ENCODE data around the gene FAM209B.
"Not testable (repeated sequence)": the region's sequence is repeated elsewhere in the genome, so short reads cannot be mapped to it uniquely, and the experiment has no call there.

FAM209B gene

DNA sequence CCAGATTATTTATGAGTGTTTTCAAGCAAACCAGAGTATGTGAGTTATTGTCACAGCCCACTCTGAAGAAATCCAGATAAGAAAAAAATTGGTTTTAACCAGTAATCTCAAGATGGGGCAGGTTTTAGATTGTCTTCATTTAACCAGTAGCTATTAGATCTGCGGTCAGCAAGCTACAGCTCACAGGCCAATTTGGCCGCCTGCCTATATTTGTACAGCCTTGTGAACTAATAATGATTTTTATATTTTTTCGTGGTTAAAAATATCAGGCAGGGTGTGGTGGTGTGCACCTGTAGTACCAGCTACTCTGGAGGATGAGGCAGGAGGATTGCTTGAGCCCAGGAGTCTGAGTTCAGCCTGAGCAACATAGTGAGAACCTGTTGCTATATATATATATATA lies 5.0 kb downstream of the FAM209B start:
- DNase-seq (ENCODE audit: low read depth in 3 of 3, low spot score in 1 of 3) = no peak

- no peak for DNase-seq (ENCODE audit: low read depth in 3 of 3, low spot score in 1 of 3)
These were observed 7.4 kb downstream of the FAM209B start for GRCh38 chr20:56540415-56540814.

DNA sequence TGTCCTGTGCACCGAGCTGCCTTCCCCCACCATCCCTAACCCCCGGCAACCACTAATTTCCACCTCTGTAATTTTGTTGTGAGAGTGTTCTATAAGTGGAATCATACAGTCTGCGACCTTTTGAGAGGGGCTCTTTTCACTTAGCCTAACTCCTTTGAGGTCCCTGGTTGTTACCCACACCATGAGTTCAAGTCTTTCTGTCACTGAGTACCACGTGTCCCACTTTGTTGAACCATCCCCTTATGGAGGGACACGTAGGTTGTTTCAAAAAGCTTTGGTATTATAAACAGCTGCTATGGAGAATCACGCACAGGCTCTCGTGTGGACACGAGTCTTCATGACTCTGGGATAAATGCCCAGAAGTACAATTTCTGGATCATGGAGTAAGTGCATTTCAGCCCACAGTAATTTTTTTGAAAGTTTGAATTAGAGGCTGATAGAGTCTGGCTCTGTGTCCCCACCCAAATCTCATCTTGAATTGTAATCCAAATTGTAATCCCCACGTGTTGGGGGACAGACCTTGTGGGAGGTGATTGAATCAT lies 9.5 kb downstream of the FAM209B start:
- DNase-seq (ENCODE audit: low read depth in 3 of 3, low spot score in 1 of 3) = no peak

DNA sequence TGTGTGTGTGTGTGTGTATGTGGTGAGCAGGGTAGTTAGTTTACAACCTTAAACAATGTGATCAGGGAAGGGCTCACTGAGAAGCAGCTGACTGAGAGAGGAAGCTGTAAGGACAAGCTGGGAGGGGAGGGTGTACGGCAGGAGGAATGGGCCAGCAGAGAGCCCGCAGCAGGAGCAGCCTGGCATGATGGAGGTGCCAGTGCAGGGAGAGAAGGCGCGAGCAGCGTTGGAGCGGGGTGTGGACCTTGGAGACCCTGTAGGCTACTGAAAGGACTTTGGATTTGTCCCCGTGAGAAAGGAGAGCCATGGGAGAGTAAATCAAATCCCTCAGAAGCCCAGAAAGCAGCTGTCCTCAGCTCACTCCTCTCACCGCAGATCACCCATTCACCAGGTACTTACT lies 18.5 kb downstream of the FAM209B start:
- no peak for DNase-seq (ENCODE audit: low read depth in 3 of 3, low spot score in 1 of 3)

DNA sequence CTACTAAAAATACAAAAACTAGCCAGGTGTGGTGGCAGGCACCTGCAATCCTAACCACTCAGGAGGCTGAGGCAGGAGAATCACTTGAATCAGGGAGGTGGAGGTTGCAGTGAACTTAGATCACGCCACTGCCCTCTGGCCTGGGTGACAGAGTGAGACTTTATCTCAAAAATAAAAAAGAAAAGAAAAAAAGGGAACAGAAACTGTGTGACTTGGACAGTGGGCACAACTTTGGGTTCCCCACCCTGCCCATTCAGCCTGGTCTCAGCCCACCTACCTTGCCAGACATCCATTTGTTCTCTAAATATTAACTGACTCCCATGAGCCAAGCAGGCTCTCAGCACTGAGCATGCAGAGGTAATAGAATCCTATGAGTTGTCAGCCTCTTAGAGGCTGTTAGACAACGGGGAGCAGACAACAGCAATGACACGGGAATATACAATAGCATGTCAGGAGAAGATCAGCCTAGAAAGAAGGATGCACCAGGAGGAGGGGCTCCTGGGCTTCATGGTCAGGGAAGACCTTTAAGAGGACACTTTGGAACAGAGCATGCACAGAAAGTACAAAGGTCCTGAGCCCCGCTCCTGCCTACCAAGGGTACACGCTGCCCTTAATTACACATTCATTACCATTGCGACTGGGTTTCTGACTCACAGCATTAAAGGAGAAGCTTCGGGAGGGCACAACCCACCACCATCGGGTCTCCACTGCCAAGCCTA lies 20.0 kb downstream of the FAM209B start:
- DNase-seq (ENCODE audit: low read depth in 3 of 3, low spot score in 1 of 3) = no peak

GRCh38 chr20:56554869-56555268 lies 21.8 kb downstream of the FAM209B start:
- DNase-seq (ENCODE audit: low read depth in 3 of 3, low spot score in 1 of 3) = no peak

DNA sequence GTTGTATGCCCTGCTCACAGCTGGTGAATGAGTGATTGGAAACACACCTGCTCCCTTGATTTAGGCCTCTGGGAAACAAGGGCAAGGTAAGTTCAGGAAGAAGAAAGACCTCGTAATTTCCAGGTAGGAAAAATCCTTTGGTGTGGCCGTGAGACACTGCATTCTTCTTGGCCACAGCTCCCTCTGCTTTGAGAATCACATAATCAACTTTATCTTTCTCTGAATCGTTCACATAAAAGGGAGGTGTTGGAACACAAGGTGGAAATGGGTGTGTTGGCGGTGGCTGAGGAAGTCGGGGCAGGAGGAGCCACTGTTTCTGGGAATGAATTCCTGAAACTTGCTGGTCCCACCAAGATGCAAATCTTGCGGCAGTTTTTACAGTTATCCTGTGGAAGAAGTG lies 25.9 kb downstream of the FAM209B start:
- no peak for DNase-seq (ENCODE audit: low read depth in 3 of 3, low spot score in 1 of 3)

DNA sequence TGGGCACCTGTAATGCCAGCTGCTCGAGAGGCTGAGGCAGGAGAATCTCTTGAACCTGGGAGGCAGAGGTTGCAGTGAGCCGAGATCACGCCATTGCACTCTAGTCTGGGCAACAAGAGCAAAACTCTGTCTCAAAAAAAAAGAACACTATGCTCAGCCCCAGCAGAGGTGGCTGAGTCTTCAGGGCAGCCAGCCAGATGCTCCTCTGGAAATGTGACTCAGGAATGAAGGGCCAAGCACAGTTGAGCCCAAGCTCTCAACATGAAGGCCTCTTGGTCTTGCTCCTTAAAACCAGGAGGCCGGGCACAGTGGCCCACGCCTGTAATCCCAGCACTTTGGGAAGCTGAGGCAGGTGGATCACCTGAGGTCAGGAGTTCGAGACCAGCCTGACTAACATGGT lies 31.5 kb downstream of the FAM209B start:
- not testable (repeated sequence) for DNase-seq (ENCODE audit: low read depth in 3 of 3, low spot score in 1 of 3)

- no peak for DNase-seq (ENCODE audit: low read depth in 3 of 3, low spot score in 1 of 3)
These were observed 32.5 kb downstream of the FAM209B start for GRCh38 chr20:56565511-56565910.

DNA sequence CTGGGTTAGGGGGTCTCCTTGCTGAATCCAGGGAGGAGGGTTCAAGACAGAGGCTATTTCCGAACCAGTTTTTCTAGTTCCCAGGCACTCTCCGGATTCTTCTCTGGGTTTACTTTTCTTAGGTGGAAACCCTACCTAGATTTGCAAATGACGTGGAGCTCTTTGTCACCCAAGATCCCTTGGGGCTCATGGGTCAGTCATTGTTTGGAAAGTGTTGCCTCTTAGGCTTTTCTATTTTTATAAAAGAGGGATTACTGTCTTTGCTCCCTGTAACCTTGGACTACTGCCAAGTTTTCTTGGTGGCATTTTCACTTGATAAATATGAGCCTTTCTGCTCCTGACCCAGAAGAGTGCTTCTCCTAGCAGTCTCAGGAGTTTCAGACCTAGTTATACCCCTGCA lies 33.6 kb downstream of the FAM209B start:
- DNase-seq (ENCODE audit: low read depth in 3 of 3, low spot score in 1 of 3) = no peak

DNA sequence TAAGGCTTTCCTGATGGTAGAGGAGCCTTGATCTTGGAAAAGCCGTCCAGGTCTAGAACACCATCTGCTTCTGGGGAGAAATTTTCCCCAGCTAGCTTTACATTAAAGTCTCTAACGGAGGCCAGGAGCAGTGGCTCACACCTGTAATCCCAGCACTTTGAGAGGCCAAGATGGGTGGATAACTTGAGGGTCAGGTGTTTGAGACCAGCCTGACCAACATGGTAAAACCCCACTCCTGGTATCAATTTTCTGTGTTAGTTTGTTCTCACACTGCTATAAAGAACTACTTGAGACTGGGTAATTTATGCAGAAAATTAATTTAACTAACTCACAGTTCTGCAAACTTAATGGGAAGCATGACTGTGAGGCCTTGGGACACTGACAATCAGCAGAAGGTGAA lies 37.8 kb downstream of the FAM209B start:
- DNase-seq (ENCODE audit: low read depth in 3 of 3, low spot score in 1 of 3) = no peak

DNA sequence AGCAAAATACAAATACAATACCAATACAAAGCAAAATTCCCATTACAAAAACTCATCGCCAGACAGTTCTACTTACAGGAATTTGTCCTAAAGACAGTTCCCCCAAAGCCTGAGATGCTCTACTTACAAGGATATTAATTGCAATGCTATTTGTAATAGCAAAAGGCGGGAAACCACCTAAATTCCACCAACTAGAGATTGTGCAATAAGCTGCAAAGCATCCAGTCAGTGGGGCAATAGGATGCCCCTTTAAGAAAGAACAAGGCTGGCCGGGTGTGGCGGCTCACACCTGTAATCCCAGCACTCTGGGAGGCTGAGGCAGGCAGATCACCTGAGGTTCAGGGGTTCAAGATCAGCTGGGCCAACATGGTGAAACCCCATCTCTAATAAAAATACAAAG lies 39.1 kb downstream of the FAM209B start:
- DNase-seq (ENCODE audit: low read depth in 3 of 3, low spot score in 1 of 3) = no peak

- DNase-seq (ENCODE audit: low read depth in 3 of 3, low spot score in 1 of 3) = no peak
These were observed 40.9 kb downstream of the FAM209B start for GRCh38 chr20:56573986-56574385.

- no peak for DNase-seq (ENCODE audit: low read depth in 3 of 3, low spot score in 1 of 3)
These were observed 41.6 kb downstream of the FAM209B start for GRCh38 chr20:56574531-56575142.

- no peak for DNase-seq (ENCODE audit: low read depth in 3 of 3, low spot score in 1 of 3)
These were observed 42.1 kb downstream of the FAM209B start for GRCh38 chr20:56575157-56575556.

DNA sequence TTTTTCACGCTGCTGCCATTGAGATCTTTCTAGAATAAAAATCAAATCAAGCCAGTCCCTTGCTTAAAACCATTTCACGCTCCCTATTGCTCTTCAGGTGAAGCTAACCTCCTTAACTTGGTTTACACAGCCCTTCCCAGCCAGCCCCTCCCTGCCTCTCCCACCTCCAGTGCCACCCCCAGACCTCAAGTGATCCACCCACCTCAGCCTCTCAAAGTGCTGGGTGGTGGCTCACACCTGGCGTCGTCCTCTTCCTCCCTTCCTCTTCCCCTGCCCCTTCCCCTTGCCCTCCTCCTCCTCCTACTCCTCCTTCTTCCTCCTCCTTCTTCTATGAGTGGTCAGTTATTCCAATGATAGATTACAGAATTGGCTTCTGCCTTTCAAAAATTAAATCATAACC lies 42.9 kb downstream of the FAM209B start:
- no peak for DNase-seq (ENCODE audit: low read depth in 3 of 3, low spot score in 1 of 3)

DNA sequence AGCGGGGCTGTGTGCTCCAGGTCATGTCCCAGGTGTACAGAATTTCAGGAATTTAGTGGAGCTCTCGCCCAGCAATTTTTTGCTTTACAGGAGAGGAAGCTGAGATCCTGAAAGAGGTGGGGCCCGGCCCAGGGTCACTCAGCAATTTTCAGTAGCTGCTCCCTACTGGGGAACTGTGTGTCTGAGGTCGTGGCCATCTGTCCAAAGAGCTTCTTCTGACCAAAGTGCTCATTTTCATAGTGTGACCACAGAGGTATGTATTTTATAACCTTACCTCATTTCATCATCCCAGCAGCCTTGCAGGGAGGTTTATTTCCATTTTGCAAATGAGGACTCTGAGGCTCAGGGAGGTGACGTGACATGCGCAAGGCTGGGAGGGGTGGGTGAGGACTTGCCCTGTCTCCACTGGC lies 46.3 kb downstream of the FAM209B start:
- DNase-seq (ENCODE audit: low read depth in 3 of 3, low spot score in 1 of 3) = no peak

DNA sequence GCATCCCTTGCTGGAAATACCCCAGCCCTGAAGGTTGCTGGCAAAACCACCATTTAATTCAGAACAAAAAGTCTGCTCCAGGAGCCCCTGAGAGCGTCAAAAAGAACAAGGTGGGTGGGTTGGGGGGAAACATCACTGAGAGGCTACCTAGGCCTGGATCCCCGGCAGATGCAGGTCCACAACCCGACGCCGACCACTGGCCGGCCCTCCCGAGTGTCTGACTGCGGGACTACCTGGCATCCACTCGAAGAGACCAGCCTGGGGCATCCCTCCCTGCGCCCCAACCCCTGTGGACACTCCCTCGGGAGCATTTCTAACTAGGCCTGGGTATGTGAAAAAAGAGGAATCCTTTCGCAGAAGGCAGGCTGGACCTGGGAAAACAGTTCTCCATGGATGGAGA lies 47.2 kb downstream of the FAM209B start:
- no peak for DNase-seq (ENCODE audit: low read depth in 3 of 3, low spot score in 1 of 3)

- no peak for DNase-seq (ENCODE audit: low read depth in 3 of 3, low spot score in 1 of 3)
These were observed 48.7 kb downstream of the FAM209B start for GRCh38 chr20:56581701-56582100.

GRCh38 chr20:56582542-56582941 lies 49.5 kb downstream of the FAM209B start:
- DNase-seq (ENCODE audit: low read depth in 3 of 3, low spot score in 1 of 3) = no peak

DNA sequence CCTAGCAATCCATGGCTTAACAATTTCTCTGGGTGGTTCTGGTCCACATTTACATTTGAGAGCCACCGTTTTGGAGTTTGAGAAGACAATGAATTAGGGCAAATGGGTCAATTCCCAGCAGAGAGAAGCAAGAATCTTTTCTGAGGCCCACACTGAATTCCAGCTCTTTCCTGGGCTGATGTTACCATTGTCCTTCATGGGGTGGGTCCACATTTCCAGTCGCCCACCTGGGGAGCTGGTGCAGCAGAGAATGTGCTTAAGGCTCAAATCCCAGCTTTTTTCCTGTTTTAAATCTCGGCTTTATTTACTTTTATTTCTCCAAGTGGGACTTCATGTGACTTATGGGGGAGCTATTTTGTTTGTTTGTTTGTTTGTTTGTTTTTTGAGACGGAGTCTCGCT lies 51.9 kb downstream of the FAM209B start:
- no peak for DNase-seq (ENCODE audit: low read depth in 3 of 3, low spot score in 1 of 3)

Measured in stimulated activated CD4-positive, alpha-beta T cell treated with anti-CD3 and anti-CD28 coated beads, TNF-alpha, amount 100 ng/mL, for 1 hour (primary cell).